HCT116 (cell line): Measurements from ENCODE around the gene KRTAP8-1.

Source experiments
- POLR2A ChIP-seq: IDR thresholded peaks from 2 replicates; pipeline ENCODE4 v1.7.0; 2011; ENCODE audit warnings: borderline replicate concordance; ENCODE audit not compliant: insufficient read depth, insufficient read length; ENCODE audit errors: extremely low read depth
- TF ChIP-seq, protein P1 (sequence below), 3 experiments: fragments of 200-600 bp in 1 of 3; sonication (generic) in 1 of 3; IDR thresholded peaks in 2 of 3; conservative IDR thresholded peaks in 1 of 3; 2 replicates each; pipeline ENCODE4 v1.5.1; 2012 to 2017; ENCODE audit warnings: low read depth in 2 of 3, low read length in 2 of 3, antibody characterized with exemption in 1 of 3, borderline replicate concordance in 1 of 3, control low read depth in 1 of 3, mild to moderate bottlenecking in 1 of 3, mixed read lengths in 1 of 3, mixed run types in 1 of 3, moderate library complexity in 1 of 3; ENCODE audit not compliant: insufficient read depth in 1 of 3

DNA sequence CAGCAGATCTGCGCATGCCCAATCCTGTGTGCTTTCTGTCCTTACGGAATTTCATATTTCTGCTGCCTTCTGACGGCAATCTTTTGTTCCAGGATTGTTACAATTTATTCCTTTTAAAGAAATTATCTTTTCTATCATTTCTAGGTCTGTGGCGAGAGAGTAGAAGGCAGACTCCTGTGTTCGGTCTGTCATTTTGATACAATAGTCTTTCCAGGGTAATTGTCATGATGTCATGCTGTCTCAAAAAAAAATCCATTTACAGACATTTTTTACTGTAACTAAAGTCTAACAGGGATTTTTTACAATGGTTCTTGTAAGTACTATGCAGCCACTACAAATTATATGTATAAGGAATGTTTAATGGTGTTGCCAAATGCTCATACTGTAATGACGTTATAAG is 25.5 kb upstream of the KRTAP8-1 start:
- no peak for TF ChIP-seq POLR2A
- TF ChIP-seq, protein P1, sequence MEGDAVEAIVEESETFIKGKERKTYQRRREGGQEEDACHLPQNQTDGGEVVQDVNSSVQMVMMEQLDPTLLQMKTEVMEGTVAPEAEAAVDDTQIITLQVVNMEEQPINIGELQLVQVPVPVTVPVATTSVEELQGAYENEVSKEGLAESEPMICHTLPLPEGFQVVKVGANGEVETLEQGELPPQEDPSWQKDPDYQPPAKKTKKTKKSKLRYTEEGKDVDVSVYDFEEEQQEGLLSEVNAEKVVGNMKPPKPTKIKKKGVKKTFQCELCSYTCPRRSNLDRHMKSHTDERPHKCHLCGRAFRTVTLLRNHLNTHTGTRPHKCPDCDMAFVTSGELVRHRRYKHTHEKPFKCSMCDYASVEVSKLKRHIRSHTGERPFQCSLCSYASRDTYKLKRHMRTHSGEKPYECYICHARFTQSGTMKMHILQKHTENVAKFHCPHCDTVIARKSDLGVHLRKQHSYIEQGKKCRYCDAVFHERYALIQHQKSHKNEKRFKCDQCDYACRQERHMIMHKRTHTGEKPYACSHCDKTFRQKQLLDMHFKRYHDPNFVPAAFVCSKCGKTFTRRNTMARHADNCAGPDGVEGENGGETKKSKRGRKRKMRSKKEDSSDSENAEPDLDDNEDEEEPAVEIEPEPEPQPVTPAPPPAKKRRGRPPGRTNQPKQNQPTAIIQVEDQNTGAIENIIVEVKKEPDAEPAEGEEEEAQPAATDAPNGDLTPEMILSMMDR (IDR thresholded peaks at IDR 0.05 in 2 of 3, conservative IDR thresholded peaks at IDR 0.05 in 1 of 3; ENCODE audit: borderline replicate concordance in 1 of 3, insufficient read depth in 1 of 3, low read depth in 2 of 3, low read length in 2 of 3): no peak
